GM12878 (cell line): ENCODE results near the gene WDFY3.

ENCODE experiments used
- BCL11A ChIP-seq: IDR thresholded peaks from 2 replicates; pipeline ENCODE4 v1.6.1; 2011; ENCODE audit warnings: low read depth, low read length
- CBFB ChIP-seq: IDR thresholded peaks from 2 replicates; pipeline ENCODE4 v1.6.1; 2016; ENCODE audit warnings: antibody characterized with exemption, low read depth
- EZH2 ChIP-seq: IDR thresholded peaks from 2 replicates; pipeline ENCODE4 v1.6.1; 2012; ENCODE audit warnings: low read depth, mild to moderate bottlenecking, control low read depth, inconsistent platforms, low read length, borderline replicate concordance; ENCODE audit not compliant: control insufficient read depth
- POLR2A ChIP-seq: IDR thresholded peaks from 2 replicates; pipeline ENCODE4 v1.6.1; 2011; ENCODE audit warnings: low read depth, mild to moderate bottlenecking, low read length
- POLR2AphosphoS2 ChIP-seq: IDR thresholded peaks from 2 replicates; pipeline ENCODE4 v1.6.1; 2011; ENCODE audit warnings: low read depth, mild to moderate bottlenecking, low read length, improper control_type of control experiment, moderate library complexity
- POLR2AphosphoS5 ChIP-seq: IDR thresholded peaks from 2 replicates; pipeline ENCODE4 v1.6.1; 2011; ENCODE audit warnings: mild to moderate bottlenecking, low read length, inconsistent platforms
- TF ChIP-seq, protein P1 (sequence below), 3 experiments: IDR thresholded peaks in 2 of 3; conservative IDR thresholded peaks in 1 of 3; 2 replicates each; pipeline ENCODE4 v1.5.1; 2011; ENCODE audit warnings: low read depth in 3 of 3, low read length in 3 of 3, mild to moderate bottlenecking in 3 of 3, control low read depth in 2 of 3, moderate library complexity in 2 of 3, inconsistent platforms in 1 of 3, mixed read lengths in 1 of 3; ENCODE audit not compliant: control insufficient read depth in 2 of 3, insufficient read depth in 1 of 3; ENCODE audit errors: extremely low read depth in 1 of 3
- TF ChIP-seq, protein P2 (sequence below): IDR thresholded peaks from 2 replicates; pipeline ENCODE4 v1.6.1; 2012; ENCODE audit warnings: mild to moderate bottlenecking, low read depth, low read length
- TF ChIP-seq, protein P3 (sequence below): fragments of 450-650 bp; IDR thresholded peaks from 2 replicates; pipeline ENCODE4 v1.6.1; 2014; ENCODE audit warnings: mild to moderate bottlenecking

DNA sequence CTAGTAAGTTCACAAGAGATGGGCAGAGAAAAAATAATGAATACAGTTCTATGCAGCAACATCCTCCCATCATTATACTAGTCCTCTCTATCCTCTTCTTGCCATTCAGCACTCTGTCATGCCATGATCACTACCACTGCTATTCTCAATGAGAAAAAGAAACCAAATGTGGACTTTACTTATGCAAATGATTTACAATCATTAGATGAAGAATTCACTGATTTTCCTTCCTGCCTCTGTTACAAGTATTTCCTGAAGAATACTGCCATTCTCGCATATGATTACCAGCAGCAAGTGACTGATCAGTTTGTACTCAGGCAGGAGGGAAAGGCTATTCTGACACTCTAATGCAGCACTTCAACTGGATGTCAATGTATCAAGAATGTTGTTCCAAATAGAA, 50.3 kb downstream of the WDFY3 start:
- no peak for TF ChIP-seq POLR2AphosphoS5
- no peak for TF ChIP-seq POLR2AphosphoS2
- TF ChIP-seq, protein P1, sequence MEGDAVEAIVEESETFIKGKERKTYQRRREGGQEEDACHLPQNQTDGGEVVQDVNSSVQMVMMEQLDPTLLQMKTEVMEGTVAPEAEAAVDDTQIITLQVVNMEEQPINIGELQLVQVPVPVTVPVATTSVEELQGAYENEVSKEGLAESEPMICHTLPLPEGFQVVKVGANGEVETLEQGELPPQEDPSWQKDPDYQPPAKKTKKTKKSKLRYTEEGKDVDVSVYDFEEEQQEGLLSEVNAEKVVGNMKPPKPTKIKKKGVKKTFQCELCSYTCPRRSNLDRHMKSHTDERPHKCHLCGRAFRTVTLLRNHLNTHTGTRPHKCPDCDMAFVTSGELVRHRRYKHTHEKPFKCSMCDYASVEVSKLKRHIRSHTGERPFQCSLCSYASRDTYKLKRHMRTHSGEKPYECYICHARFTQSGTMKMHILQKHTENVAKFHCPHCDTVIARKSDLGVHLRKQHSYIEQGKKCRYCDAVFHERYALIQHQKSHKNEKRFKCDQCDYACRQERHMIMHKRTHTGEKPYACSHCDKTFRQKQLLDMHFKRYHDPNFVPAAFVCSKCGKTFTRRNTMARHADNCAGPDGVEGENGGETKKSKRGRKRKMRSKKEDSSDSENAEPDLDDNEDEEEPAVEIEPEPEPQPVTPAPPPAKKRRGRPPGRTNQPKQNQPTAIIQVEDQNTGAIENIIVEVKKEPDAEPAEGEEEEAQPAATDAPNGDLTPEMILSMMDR (IDR thresholded peaks at IDR 0.05 in 2 of 3, conservative IDR thresholded peaks at IDR 0.05 in 1 of 3; ENCODE audit: control insufficient read depth in 2 of 3, extremely low read depth in 1 of 3, insufficient read depth in 1 of 3, low read depth in 3 of 3, low read length in 3 of 3), result no peak
- TF ChIP-seq, protein P2, sequence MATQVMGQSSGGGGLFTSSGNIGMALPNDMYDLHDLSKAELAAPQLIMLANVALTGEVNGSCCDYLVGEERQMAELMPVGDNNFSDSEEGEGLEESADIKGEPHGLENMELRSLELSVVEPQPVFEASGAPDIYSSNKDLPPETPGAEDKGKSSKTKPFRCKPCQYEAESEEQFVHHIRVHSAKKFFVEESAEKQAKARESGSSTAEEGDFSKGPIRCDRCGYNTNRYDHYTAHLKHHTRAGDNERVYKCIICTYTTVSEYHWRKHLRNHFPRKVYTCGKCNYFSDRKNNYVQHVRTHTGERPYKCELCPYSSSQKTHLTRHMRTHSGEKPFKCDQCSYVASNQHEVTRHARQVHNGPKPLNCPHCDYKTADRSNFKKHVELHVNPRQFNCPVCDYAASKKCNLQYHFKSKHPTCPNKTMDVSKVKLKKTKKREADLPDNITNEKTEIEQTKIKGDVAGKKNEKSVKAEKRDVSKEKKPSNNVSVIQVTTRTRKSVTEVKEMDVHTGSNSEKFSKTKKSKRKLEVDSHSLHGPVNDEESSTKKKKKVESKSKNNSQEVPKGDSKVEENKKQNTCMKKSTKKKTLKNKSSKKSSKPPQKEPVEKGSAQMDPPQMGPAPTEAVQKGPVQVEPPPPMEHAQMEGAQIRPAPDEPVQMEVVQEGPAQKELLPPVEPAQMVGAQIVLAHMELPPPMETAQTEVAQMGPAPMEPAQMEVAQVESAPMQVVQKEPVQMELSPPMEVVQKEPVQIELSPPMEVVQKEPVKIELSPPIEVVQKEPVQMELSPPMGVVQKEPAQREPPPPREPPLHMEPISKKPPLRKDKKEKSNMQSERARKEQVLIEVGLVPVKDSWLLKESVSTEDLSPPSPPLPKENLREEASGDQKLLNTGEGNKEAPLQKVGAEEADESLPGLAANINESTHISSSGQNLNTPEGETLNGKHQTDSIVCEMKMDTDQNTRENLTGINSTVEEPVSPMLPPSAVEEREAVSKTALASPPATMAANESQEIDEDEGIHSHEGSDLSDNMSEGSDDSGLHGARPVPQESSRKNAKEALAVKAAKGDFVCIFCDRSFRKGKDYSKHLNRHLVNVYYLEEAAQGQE, result no peak
- TF ChIP-seq EZH2, result no peak
- no peak for TF ChIP-seq CBFB
- TF ChIP-seq, protein P3, sequence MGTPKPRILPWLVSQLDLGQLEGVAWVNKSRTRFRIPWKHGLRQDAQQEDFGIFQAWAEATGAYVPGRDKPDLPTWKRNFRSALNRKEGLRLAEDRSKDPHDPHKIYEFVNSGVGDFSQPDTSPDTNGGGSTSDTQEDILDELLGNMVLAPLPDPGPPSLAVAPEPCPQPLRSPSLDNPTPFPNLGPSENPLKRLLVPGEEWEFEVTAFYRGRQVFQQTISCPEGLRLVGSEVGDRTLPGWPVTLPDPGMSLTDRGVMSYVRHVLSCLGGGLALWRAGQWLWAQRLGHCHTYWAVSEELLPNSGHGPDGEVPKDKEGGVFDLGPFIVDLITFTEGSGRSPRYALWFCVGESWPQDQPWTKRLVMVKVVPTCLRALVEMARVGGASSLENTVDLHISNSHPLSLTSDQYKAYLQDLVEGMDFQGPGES, result no peak
- no peak for TF ChIP-seq POLR2A
- TF ChIP-seq BCL11A, result no peak
